ENCODE measurements around the gene ANKRD65. TPM values are rescaled to one million over a fixed set of nuclear protein-coding genes. Genes with fewer than 3 reads are reported as not detected.
"Not testable (repeated sequence)": the region's sequence is repeated elsewhere in the genome, so short reads cannot be mapped to it uniquely, and the experiment has no call there.

Gene ANKRD65
- total RNA-seq, 1 donor from 2014 or later, result 38.4 TPM

GRCh38 chr1:1415751-1416150, 5.3 kb downstream of the ANKRD65 start:
- H3K9me3 Mint-ChIP-seq (ENCODE audit: unreplicated experiment), result peaks cover 8% of the 10 kb centered on the region
- H3K27ac Mint-ChIP-seq (ENCODE audit: unreplicated experiment), result no peak overlapping the region
- peaks cover 8% of the 10 kb centered on the region for H3K36me3 Mint-ChIP-seq (ENCODE audit: unreplicated experiment)
- TF ChIP-seq CTCF (IDR thresholded peaks at IDR 0.05; ENCODE audit: partially characterized antibody, unreplicated experiment), result no peak
- no peaks in the 10 kb centered on the region for H3K27me3 Mint-ChIP-seq (ENCODE audit: unreplicated experiment)
- DNase-seq, result no peak
- peaks cover 19% of the 10 kb centered on the region for H3K4me1 Mint-ChIP-seq (ENCODE audit: low read depth, unreplicated experiment)
- H3K4me3 Mint-ChIP-seq (ENCODE audit: unreplicated experiment), result peak overlapping the region; percentile 59

GRCh38 chr1:1412311-1412902, 8.7 kb downstream of the ANKRD65 start:
- not testable (repeated sequence) for H3K27ac Mint-ChIP-seq (ENCODE audit: unreplicated experiment); DNase-seq

GRCh38 chr1:1411626-1412025, 9.4 kb downstream of the ANKRD65 start:
- TF ChIP-seq CTCF (IDR thresholded peaks at IDR 0.05; ENCODE audit: partially characterized antibody, unreplicated experiment), result no peak
- H3K36me3 Mint-ChIP-seq (ENCODE audit: unreplicated experiment), result peaks cover 8% of the 10 kb centered on the region
- peaks cover 9% of the 10 kb centered on the region for H3K27me3 Mint-ChIP-seq (ENCODE audit: unreplicated experiment)
- H3K27ac Mint-ChIP-seq (ENCODE audit: unreplicated experiment), result peak overlapping the region; percentile 49
- peaks cover 7% of the 10 kb centered on the region for H3K9me3 Mint-ChIP-seq (ENCODE audit: unreplicated experiment)
- no peak overlapping the region for H3K4me3 Mint-ChIP-seq (ENCODE audit: unreplicated experiment)
- DNase-seq, result no peak
- peaks cover 21% of the 10 kb centered on the region for H3K4me1 Mint-ChIP-seq (ENCODE audit: low read depth, unreplicated experiment)

More at GRCh38 chr1:1412311-1412902, 8.7 kb downstream of the ANKRD65 start:
- H3K36me3 Mint-ChIP-seq (ENCODE audit: unreplicated experiment); H3K27me3 Mint-ChIP-seq (ENCODE audit: unreplicated experiment); H3K9me3 Mint-ChIP-seq (ENCODE audit: unreplicated experiment); H3K4me3 Mint-ChIP-seq (ENCODE audit: unreplicated experiment): not testable (repeated sequence)
- H3K4me1 Mint-ChIP-seq (ENCODE audit: low read depth, unreplicated experiment), result peaks cover 22% of the 10 kb centered on the region

DNA sequence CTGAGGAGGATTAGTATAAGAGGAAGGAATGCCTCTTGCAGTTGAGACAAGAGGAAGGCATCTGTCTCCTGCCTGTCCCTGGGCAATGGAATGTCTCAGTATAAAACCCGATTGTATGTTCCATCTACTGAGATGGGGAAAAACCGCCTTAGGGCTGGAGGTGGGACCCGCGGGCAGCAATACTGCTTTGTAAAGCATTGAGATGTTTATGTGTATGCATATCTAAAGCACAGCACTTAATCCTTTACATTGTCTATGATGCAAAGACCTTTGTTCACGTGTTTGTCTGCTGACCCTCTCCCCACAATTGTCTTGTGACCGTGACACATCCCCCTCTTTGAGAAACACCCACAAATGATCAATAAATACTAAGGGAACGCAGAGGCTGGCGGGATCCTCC, 10.8 kb downstream of the ANKRD65 start:
- not testable (repeated sequence) for H3K27me3 Mint-ChIP-seq (ENCODE audit: unreplicated experiment); DNase-seq; H3K9me3 Mint-ChIP-seq (ENCODE audit: unreplicated experiment); H3K36me3 Mint-ChIP-seq (ENCODE audit: unreplicated experiment)
- H3K27ac Mint-ChIP-seq (ENCODE audit: unreplicated experiment), result peak overlapping the region; percentile 90
- H3K4me1 Mint-ChIP-seq (ENCODE audit: low read depth, unreplicated experiment), result peaks cover 18% of the 10 kb centered on the region
- H3K4me3 Mint-ChIP-seq (ENCODE audit: unreplicated experiment), result peak overlapping the region; percentile 87

DNA sequence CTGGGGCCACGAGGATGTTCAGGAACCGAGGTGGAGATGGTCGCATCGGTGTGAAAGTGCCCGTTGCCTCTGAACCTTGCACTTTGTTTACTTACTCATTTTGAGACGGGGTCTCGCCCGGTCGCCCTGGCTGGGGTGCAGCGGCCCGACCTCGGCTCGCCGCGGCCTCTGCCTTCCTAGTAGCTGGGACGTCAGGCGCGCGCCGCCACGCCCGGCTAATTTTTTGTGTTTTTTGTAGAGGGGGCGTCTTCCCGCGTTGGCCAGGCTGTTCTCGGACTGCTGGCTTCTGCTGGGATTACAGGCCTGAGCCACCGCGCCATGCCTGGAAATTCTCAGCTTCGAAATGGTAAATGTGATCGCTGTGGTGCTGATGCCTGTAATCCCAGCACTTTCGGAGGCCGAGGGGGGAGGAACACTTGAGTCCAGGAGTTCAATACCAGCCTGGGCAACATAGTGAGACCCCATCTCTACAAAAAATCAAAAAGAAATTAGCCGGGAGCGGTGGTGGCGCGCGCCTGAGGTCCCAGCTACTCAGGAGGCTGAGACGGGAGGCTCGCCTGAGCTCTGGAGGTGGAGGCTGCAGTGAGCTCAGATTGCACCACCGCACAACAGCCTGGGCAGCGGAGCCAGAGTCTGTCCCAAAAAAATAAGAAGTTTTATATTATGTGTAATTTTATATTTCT, 13.3 kb downstream of the ANKRD65 start:
- Mint-ChIP-seq H3K9me3 (ENCODE audit: unreplicated experiment) (peaks cover 15% of the 10 kb centered on the region), H3K4me1 (ENCODE audit: low read depth, unreplicated experiment) (peaks cover 18% of the 10 kb centered on the region), H3K36me3 (ENCODE audit: unreplicated experiment) (peaks cover 7% of the 10 kb centered on the region), H3K4me3 (ENCODE audit: unreplicated experiment) (peak overlapping the region; percentile 88), H3K27me3 (ENCODE audit: unreplicated experiment) (peaks cover 12% of the 10 kb centered on the region), H3K27ac (ENCODE audit: unreplicated experiment) (peak overlapping the region; percentile 64)
- peak; percentile 55 for DNase-seq
- no peak for TF ChIP-seq CTCF (IDR thresholded peaks at IDR 0.05; ENCODE audit: partially characterized antibody, unreplicated experiment)
